IMR-90 (cell line): ENCODE measurements around the gene CEP97. TPM values are rescaled to one million over a fixed set of nuclear protein-coding genes. Genes with fewer than 3 reads are reported as not detected.

ENCODE experiments used
- ATAC-seq: fragments of 200-7000 bp; cut with Tn5 transposase; 2 replicates; pipeline ENCODE4 v1.9.1; 2020; ENCODE audit warnings: low read depth, mild to moderate bottlenecking, moderate library complexity
- BruUV-seq: library from RNA; stranded (reverse); fragments of 400-500 nt; replicated peaks from 2 replicates; lab custom pipeline; 2021; lab: Mats Ljungman, UMichigan
- CTCF ChIA-PET: fragments of 300-600 bp; formaldehyde crosslinking; extraction: SDS; loops from one replicate; lab custom pipeline; 2021; ENCODE audit warnings: antibody characterized with exemption; lab: Yijun Ruan, JAX
- POLR2A ChIA-PET: fragments of 300-600 bp; sonication (Branson Sonifier 250); formaldehyde crosslinking; loops from one replicate; lab custom pipeline; 2022; ENCODE audit warnings: antibody characterized with exemption; ENCODE audit not compliant: unreplicated experiment; lab: Charles Lee
- DNase-seq: peaks from one replicate; pipeline ENCODE4 v3.0.0; 2013
- H2AFZ ChIP-seq: replicated peaks from 2 replicates; pipeline ENCODE3; 2013; ENCODE audit warnings: low read length, mild to moderate bottlenecking; ENCODE audit not compliant: poor library complexity
- H2AK5ac ChIP-seq: 2 replicates; pipeline ENCODE4 v1.6.1; 2013; ENCODE audit warnings: low read depth, low read length, inconsistent platforms
- H2AK9ac ChIP-seq: replicated peaks from 2 replicates; pipeline ENCODE3; 2013; ENCODE audit warnings: mild to moderate bottlenecking, low read depth, low read length, moderate library complexity; ENCODE audit not compliant: poor library complexity
- H2BK120ac ChIP-seq: 2 replicates; pipeline ENCODE4 v1.6.1; 2013; ENCODE audit warnings: low read depth, low read length, inconsistent platforms
- H2BK15ac ChIP-seq: 3 replicates; pipeline ENCODE4 v1.6.1; 2013; ENCODE audit warnings: low read depth, low read length, inconsistent platforms
- H2BK20ac ChIP-seq: 2 replicates; pipeline ENCODE4 v1.6.1; 2013; ENCODE audit warnings: low read depth, mild to moderate bottlenecking, inconsistent platforms, low read length, moderate library complexity
- H2BK5ac ChIP-seq: 2 replicates; pipeline ENCODE4 v1.6.1; 2013; ENCODE audit warnings: mild to moderate bottlenecking, low read depth, low read length, inconsistent platforms; ENCODE audit not compliant: poor library complexity, severe bottlenecking
- H3K14ac ChIP-seq: replicated peaks from 2 replicates; pipeline ENCODE4 v1.6.1; 2013; ENCODE audit warnings: low read depth, low read length, inconsistent platforms
- H3K18ac ChIP-seq: 2 replicates; pipeline ENCODE4 v1.6.1; 2013; ENCODE audit warnings: low read depth, low read length, control low read depth
- H3K23ac ChIP-seq: 2 replicates; pipeline ENCODE4 v1.6.1; 2013; ENCODE audit warnings: low read depth, low read length, inconsistent platforms
- H3K27ac ChIP-seq: 2 replicates; pipeline ENCODE4 v1.5.1; 2013; ENCODE audit warnings: mild to moderate bottlenecking, control low read depth, low read length; ENCODE audit not compliant: insufficient read depth
- H3K27me3 ChIP-seq: 2 replicates; pipeline ENCODE4 v1.6.1; 2013; ENCODE audit warnings: low read length; ENCODE audit not compliant: control insufficient read depth, insufficient read depth
- H3K36me3 ChIP-seq: 2 replicates; pipeline ENCODE4 v1.6.1; 2013; ENCODE audit warnings: low read length, mixed read lengths; ENCODE audit not compliant: control insufficient read depth, insufficient read depth
- H3K4ac ChIP-seq: 2 replicates; pipeline ENCODE4 v1.6.1; 2013; ENCODE audit warnings: low read depth, low read length, inconsistent platforms
- H3K4me1 ChIP-seq: 2 replicates; pipeline ENCODE4 v1.6.1; 2013; ENCODE audit warnings: low read length, mixed read lengths; ENCODE audit not compliant: control insufficient read depth, insufficient read depth
- H3K4me2 ChIP-seq: 2 replicates; pipeline ENCODE4 v1.6.1; 2013; ENCODE audit warnings: low read depth, mild to moderate bottlenecking, control low read depth, low read length, moderate library complexity
- H3K4me3 ChIP-seq: 2 replicates; pipeline ENCODE4 v1.5.1; 2013; ENCODE audit warnings: low read depth, mild to moderate bottlenecking, control low read depth, low read length, moderate library complexity; ENCODE audit not compliant: insufficient read depth
- H3K56ac ChIP-seq: 2 replicates; pipeline ENCODE4 v1.6.1; 2013; ENCODE audit warnings: low read length, inconsistent platforms; ENCODE audit not compliant: insufficient read depth; ENCODE audit errors: extremely low read depth
- H3K79me1 ChIP-seq, 2 experiments: 2 replicates each; pipeline ENCODE4 v1.6.1; 2013; ENCODE audit warnings: low read length in 2 of 2, inconsistent platforms in 1 of 2, low read depth in 1 of 2
- H3K9ac ChIP-seq: 2 replicates; pipeline ENCODE4 v1.6.1; 2013; ENCODE audit warnings: low read depth, low read length, control low read depth
- H3K9me1 ChIP-seq: 2 replicates; pipeline ENCODE4 v1.6.1; 2013; ENCODE audit warnings: low read length, inconsistent platforms; ENCODE audit not compliant: insufficient read depth
- H3K9me3 ChIP-seq: 2 replicates; pipeline ENCODE4 v1.6.1; 2013; ENCODE audit warnings: low read length; ENCODE audit not compliant: control insufficient read depth, insufficient read depth
- H4K20me1 ChIP-seq: 2 replicates; pipeline ENCODE4 v1.6.1; 2013; ENCODE audit warnings: low read length, inconsistent platforms; ENCODE audit not compliant: insufficient read depth
- H4K5ac ChIP-seq: 2 replicates; pipeline ENCODE4 v1.6.1; 2013; ENCODE audit warnings: mild to moderate bottlenecking, low read depth, low read length, control low read depth
- H4K8ac ChIP-seq, 2 experiments: 2 replicates each; pipeline ENCODE4 v1.6.1; 2013; ENCODE audit warnings: low read depth in 2 of 2, low read length in 2 of 2, control low read depth in 1 of 2, inconsistent platforms in 1 of 2
- H4K91ac ChIP-seq: 2 replicates; pipeline ENCODE4 v1.6.1; 2013; ENCODE audit warnings: low read depth, low read length, inconsistent platforms; ENCODE audit not compliant: insufficient read depth
- BHLHE40 ChIP-seq: fragments of 150-350 bp; IDR thresholded peaks from 2 replicates; pipeline ENCODE4 v1.6.1; 2016; ENCODE audit warnings: mild to moderate bottlenecking, low read depth, low read length
- CHD1 ChIP-seq: IDR thresholded peaks from 2 replicates; pipeline ENCODE4 v1.6.1; 2012; ENCODE audit warnings: low read depth, low read length, improper control_type of control experiment
- CTCF ChIP-seq: conservative IDR thresholded peaks from 2 replicates; pipeline ENCODE4 v1.5.1; 2012; ENCODE audit warnings: mild to moderate bottlenecking, low read depth, low read length, improper control_type of control experiment
- ELK1 ChIP-seq: fragments of 150-350 bp; IDR thresholded peaks from 2 replicates; pipeline ENCODE4 v1.6.1; 2016; ENCODE audit warnings: low read depth, mild to moderate bottlenecking, low read length, moderate library complexity, borderline replicate concordance
- FOS ChIP-seq: fragments of 150-350 bp; IDR thresholded peaks from 2 replicates; pipeline ENCODE4 v1.6.1; 2016; ENCODE audit warnings: low read depth, low read length
- MAFK ChIP-seq: IDR thresholded peaks from 2 replicates; pipeline ENCODE4 v1.6.1; 2012; ENCODE audit warnings: low read depth, low read length, improper control_type of control experiment
- MAZ ChIP-seq: IDR thresholded peaks from 2 replicates; pipeline ENCODE4 v1.6.1; 2012; ENCODE audit warnings: low read depth, mild to moderate bottlenecking, low read length, improper control_type of control experiment, moderate library complexity, borderline replicate concordance
- MXI1 ChIP-seq: IDR thresholded peaks from 2 replicates; pipeline ENCODE4 v1.6.1; 2012; ENCODE audit warnings: low read depth, mild to moderate bottlenecking, low read length, moderate library complexity, borderline replicate concordance
- NFE2L2 ChIP-seq: fragments of 150-350 bp; IDR thresholded peaks from 2 replicates; pipeline ENCODE4 v1.6.1; 2016; ENCODE audit warnings: low read depth, mild to moderate bottlenecking, low read length
- POLR2A ChIP-seq: IDR thresholded peaks from 2 replicates; pipeline ENCODE4 v1.6.1; 2012; ENCODE audit warnings: mild to moderate bottlenecking, low read depth, low read length
- RAD21 ChIP-seq: IDR thresholded peaks from 2 replicates; pipeline ENCODE4 v1.6.1; 2012; ENCODE audit warnings: low read length, improper control_type of control experiment
- RCOR1 ChIP-seq: IDR thresholded peaks from 2 replicates; pipeline ENCODE4 v1.6.1; 2012; ENCODE audit warnings: mild to moderate bottlenecking, low read length, improper control_type of control experiment; ENCODE audit not compliant: insufficient replicate concordance
- RFX5 ChIP-seq: IDR thresholded peaks from 2 replicates; pipeline ENCODE4 v1.8.0; 2012; ENCODE audit warnings: low read depth, mild to moderate bottlenecking, low read length, moderate library complexity
- USF2 ChIP-seq: fragments of 150-350 bp; IDR thresholded peaks from 2 replicates; pipeline ENCODE4 v1.6.1; 2017; ENCODE audit warnings: mild to moderate bottlenecking, antibody characterized with exemption, low read length, low read depth
- WGBS, 2 experiments: methylation state at CpG; one replicate each; pipeline versions ENCODE4 v1.1.5 to v1.1.7; 2013; ENCODE audit warnings: missing lambda C conversion rate in 2 of 2; ENCODE audit not compliant: insufficient read length in 1 of 2; ENCODE audit errors: extremely low coverage in 2 of 2; 5-methylcytosine and 5-hydroxymethylcytosine counted together
- dilution Hi-C: fragments of 300-500 bp; cut with HindIII; formaldehyde crosslinking; loops from one replicate; pipeline ENCODE4 v1.14.3; 2018; ENCODE audit warnings: low sequenced_read_pairs; ENCODE audit not compliant: unreplicated experiment
- in situ Hi-C: fragments of 300-500 bp; cut with MboI; formaldehyde crosslinking; loops from 3 replicates; pipeline ENCODE4 v1.14.3; 2019; ENCODE audit warnings: low sequenced_read_pairs, inconsistent platforms, mixed read lengths
- intact Hi-C: fragments of 100-400 bp; cut with micrococcal nuclease; formaldehyde crosslinking; loops from 2 replicates; pipeline ENCODE4 v1.10.0; 2022
- polyA plus RNA-seq, 3 experiments: library from polyadenylated mRNA; depleted of rRNA; stranded (reverse); fragments of >200 nt; gene quantifications; 2 replicates each; pipeline ENCODE4 v1.2.3, GENCODE V29; 2012; ENCODE audit warnings: low replicate concordance in 1 of 3
- total RNA-seq: library from RNA; depleted of rRNA; stranded (reverse); fragments of >200 nt; gene quantifications from 2 replicates; pipeline ENCODE4 v1.2.3, GENCODE V29; 2012

The CEP97 gene
- total and polyA plus RNA-seq, 2 of the 4 experiments (the other 2 are of a cell fraction) = 2.0 to 21.9 TPM

GRCh38 chr3:101744811-101745210 lies 20.4 kb downstream of the CEP97 start:
- Histone ChIP-seq H3K36me3 (peaks cover 4% of the 10 kb centered on the region; the same call in 1 of the 2 replicates), H3K4me3 (no peak overlapping the region), H2AK9ac (no peak overlapping the region), H3K18ac (no peak overlapping the region), H3K4ac (no peak overlapping the region), H2BK120ac (no peak overlapping the region), H3K4me2 (no peak overlapping the region), H4K20me1 (no peaks in the 10 kb centered on the region), H3K9me3 (no peaks in the 10 kb centered on the region), H2AFZ (no peak overlapping the region), H2BK15ac (no peak overlapping the region), H3K56ac (no peak overlapping the region), H3K9me1 (no peaks in the 10 kb centered on the region), H3K27ac (no peak overlapping the region), H3K23ac (no peak overlapping the region), H3K14ac (no peak overlapping the region), H4K8ac (no peak overlapping the region), H3K9ac (no peak overlapping the region), H4K91ac (no peak overlapping the region), H3K79me1 (no peaks in the 10 kb centered on the region), H3K27me3 (no peaks in the 10 kb centered on the region), H2BK20ac (no peak overlapping the region), H2AK5ac (no peak overlapping the region), H4K5ac (no peak overlapping the region), H2BK5ac (no peak overlapping the region), H3K4me1 (no peaks in the 10 kb centered on the region)
- no peak for TF ChIP-seq RFX5
- no peak for TF ChIP-seq FOS
- no peak for TF ChIP-seq NFE2L2
- no peak for TF ChIP-seq CTCF
- no peak for TF ChIP-seq MAFK
- no peak for TF ChIP-seq MAZ
- TF ChIP-seq ELK1 = no peak
- no peak for TF ChIP-seq POLR2A
- TF ChIP-seq BHLHE40 = no peak
- no peak for TF ChIP-seq RCOR1
- TF ChIP-seq MXI1 = no peak
- no peak for TF ChIP-seq RAD21
- no peak for TF ChIP-seq USF2
- TF ChIP-seq CHD1 = no peak
- in situ Hi-C loops (no loop called here), intact Hi-C loops (no loop called here), dilution Hi-C loops (no loop called here)
- POLR2A ChIA-PET = interaction anchor here (0.5 kb wide), 1 partner anchor 171 kb away, joined by 4 read pairs; the partner anchor contains the start of gene PCNP
- CTCF ChIA-PET = interaction anchor here (0.6 kb wide), 1 partner anchor 1656 kb away, joined by 5 read pairs; no protein-coding TSS in a partner anchor
- WGBS, 2 experiments = no CpG with 5 or more reads among the region's 1 CpG
- DNase-seq (no peak), ATAC-seq (no peak)
- no TSS peak for BruUV-seq
